OCI-LY3 (cell line): Measurements from ENCODE around the gene POLDIP2.
A peak's percentile ranks its signal among the peaks of the same experiment; 100 is the strongest.

Experiments used
- H2AFZ ChIP-seq: fragments of 200-600, 300-600 bp; shearing (Covaris generic); 2 replicates; pipeline ENCODE4 v1.6.0; 2014; ENCODE audit warnings: antibody characterized with exemption, low read depth, low read length
- H3K27ac ChIP-seq: fragments of 200-600, 300-600 bp; sonication (generic); 2 replicates; pipeline ENCODE4 v1.5.1; 2014; ENCODE audit warnings: mild to moderate bottlenecking, low read length, moderate library complexity, mixed read lengths
- H3K27me3 ChIP-seq: fragments of 200-600, 300-600 bp; sonication (generic); 2 replicates; pipeline ENCODE4 v1.6.1; 2014; ENCODE audit warnings: low read depth, low read length, mixed read lengths
- H3K36me3 ChIP-seq: fragments of 200-600, 300-600 bp; sonication (generic); replicated peaks from 2 replicates; pipeline ENCODE3; 2014; ENCODE audit warnings: low read depth, low read length, mixed read lengths
- H3K4me1 ChIP-seq: fragments of 300-600, 200-600 bp; sonication (generic); 2 replicates; pipeline ENCODE4 v1.6.1; 2014; ENCODE audit warnings: low read length, mixed read lengths
- H3K4me2 ChIP-seq: fragments of 200-600, 300-600 bp; sonication (generic); 2 replicates; pipeline ENCODE4 v1.6.1; 2014; ENCODE audit warnings: low read length, mixed read lengths
- H3K4me3 ChIP-seq: fragments of 300-600, 200-600 bp; sonication (generic); 2 replicates; pipeline ENCODE4 v1.5.1; 2014; ENCODE audit warnings: antibody characterized with exemption, mild to moderate bottlenecking, low read length, moderate library complexity
- H3K79me2 ChIP-seq: fragments of 300-600, 200-600 bp; shearing (Covaris generic); 2 replicates; pipeline ENCODE4 v1.6.1; 2014; ENCODE audit warnings: mild to moderate bottlenecking, low read length, mixed read lengths
- H3K9ac ChIP-seq: fragments of 300-600, 200-600 bp; shearing (Covaris generic); 2 replicates; pipeline ENCODE4 v1.6.0; 2014; ENCODE audit warnings: mild to moderate bottlenecking, low read length, moderate library complexity
- H3K9me3 ChIP-seq: fragments of 200-600, 300-600 bp; shearing (Covaris generic); 2 replicates; pipeline ENCODE4 v1.6.1; 2014; ENCODE audit warnings: low read length, mixed read lengths; ENCODE audit not compliant: insufficient read depth
- H4K20me1 ChIP-seq: fragments of 200-600, 300-600 bp; sonication (generic); 2 replicates; pipeline ENCODE4 v1.6.1; 2016; ENCODE audit warnings: low read length, mixed read lengths; ENCODE audit not compliant: insufficient read depth
- EZH2phosphoT487 ChIP-seq: fragments of 200-600 bp; shearing (Covaris generic); IDR thresholded peaks from 2 replicates; pipeline ENCODE4 v1.6.1; 2018; ENCODE audit warnings: antibody characterized with exemption, mixed run types, low read depth
- TF ChIP-seq, protein P1 (sequence below): fragments of 200-600, 300-600 bp; sonication (generic); IDR thresholded peaks from 2 replicates; pipeline ENCODE4 v1.5.1; 2014; ENCODE audit warnings: antibody characterized with exemption, low read length, low read depth

Gene POLDIP2

DNA sequence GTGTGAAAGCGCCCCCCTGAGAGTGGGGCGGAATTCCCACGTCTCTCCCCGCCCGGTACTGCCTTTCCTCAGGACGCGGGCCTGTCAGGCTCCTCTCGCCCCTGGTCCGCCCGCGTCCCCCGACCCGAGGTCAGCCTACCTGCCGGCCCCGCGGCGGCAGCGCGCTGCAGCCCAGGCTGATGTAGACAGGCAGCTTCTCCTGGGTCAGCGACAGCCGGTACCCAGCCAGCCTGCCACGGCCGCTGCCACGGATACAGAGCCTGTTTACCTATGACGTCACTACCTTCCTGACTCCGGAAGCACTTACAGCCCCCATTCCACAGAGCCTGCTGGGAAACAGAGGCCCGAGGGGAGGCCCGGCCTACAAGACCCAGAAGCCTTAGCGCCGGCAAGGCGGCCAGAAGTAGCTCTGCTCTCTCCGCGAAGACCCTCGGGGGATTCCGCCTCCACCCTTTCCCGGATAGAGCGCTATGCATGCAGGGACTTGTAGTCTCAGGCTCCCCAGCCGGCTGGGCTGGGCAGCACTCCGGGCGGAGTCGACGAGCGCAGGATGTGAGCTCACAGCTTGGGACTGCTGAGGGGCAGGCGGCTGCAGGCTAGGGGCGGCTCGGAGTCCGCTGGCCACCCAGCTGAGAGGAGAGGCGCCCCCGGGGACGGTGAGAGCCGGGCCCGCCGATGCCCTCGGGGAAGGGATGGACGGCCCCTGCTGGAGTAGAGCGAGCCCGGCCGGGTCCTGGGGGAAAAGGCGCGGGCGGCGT lies 21.9 kb downstream of the POLDIP2 start, which contains the start of the genes IFT20 and TNFAIP1:
TSS of gene IFT20 (minus strand) at position 272 of the 758 bp plus-strand sequence. CDS start 3,487 bp downstream, outside the sequence.
TSS of gene TNFAIP1 (plus strand) at position 561 of the 758 bp plus-strand sequence. CDS start 3,761 bp downstream, outside the sequence.
- Histone ChIP-seq H3K4me1 (peaks cover 15% of the 10 kb centered on the region), H3K27ac (peak within 1 kb of the TSS; percentile 24; the same call in 1 of the 2 replicates), H2AFZ (peak within 1 kb of the TSS; percentile 49; the same call in 1 of the 2 replicates), H3K9ac (peak within 1 kb of the TSS; percentile 80), H3K27me3 (no peaks in the 10 kb centered on the region), H3K79me2 (peaks cover 21% of the 10 kb centered on the region), H3K4me2 (peak within 1 kb of the TSS; percentile 97), H3K4me3 (peak within 1 kb of the TSS; percentile 82), H3K9me3 (no peaks in the 10 kb centered on the region), H4K20me1 (no peaks in the 10 kb centered on the region), H3K36me3 (peaks cover 2% of the 10 kb centered on the region)
- TF ChIP-seq, protein P1, sequence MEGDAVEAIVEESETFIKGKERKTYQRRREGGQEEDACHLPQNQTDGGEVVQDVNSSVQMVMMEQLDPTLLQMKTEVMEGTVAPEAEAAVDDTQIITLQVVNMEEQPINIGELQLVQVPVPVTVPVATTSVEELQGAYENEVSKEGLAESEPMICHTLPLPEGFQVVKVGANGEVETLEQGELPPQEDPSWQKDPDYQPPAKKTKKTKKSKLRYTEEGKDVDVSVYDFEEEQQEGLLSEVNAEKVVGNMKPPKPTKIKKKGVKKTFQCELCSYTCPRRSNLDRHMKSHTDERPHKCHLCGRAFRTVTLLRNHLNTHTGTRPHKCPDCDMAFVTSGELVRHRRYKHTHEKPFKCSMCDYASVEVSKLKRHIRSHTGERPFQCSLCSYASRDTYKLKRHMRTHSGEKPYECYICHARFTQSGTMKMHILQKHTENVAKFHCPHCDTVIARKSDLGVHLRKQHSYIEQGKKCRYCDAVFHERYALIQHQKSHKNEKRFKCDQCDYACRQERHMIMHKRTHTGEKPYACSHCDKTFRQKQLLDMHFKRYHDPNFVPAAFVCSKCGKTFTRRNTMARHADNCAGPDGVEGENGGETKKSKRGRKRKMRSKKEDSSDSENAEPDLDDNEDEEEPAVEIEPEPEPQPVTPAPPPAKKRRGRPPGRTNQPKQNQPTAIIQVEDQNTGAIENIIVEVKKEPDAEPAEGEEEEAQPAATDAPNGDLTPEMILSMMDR = no peak
- no peak for TF ChIP-seq EZH2phosphoT487

DNA sequence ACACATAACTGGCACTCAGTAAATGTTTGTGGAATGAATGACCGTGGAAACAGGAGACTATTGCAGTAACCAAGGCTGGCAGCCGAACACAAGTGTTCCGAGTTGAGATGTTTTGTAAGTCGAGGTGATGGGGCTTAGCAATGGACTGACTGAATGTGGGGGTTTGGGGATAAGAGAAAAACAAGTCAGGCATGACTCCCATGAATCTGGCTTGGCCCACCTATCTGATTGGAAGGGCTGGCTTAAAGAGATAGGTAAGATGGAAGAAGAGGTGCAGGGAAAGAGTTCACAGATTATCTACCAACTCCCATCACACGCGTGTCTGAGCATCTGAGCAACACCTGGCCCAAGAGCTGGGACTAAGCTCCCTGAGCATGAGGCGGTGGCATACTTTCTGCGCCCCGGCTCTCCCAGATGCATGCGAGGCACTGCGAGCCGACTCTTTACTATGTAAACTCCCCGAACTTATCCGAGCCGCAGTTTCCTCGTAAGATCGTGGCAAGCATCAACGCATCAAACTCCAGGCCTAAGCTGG lies 22.6 kb downstream of the POLDIP2 start:
- peaks cover 21% of the 10 kb centered on the region for H3K79me2 ChIP-seq
- H3K9me3 ChIP-seq = no peaks in the 10 kb centered on the region
- H3K4me2 ChIP-seq = peak overlapping the region; percentile 97
- peaks cover 15% of the 10 kb centered on the region for H3K4me1 ChIP-seq
- peak overlapping the region; percentile 53 for H3K9ac ChIP-seq
- H3K36me3 ChIP-seq = peaks cover 2% of the 10 kb centered on the region
- H3K4me3 ChIP-seq = peak overlapping the region; percentile 82
- H2AFZ ChIP-seq = peak overlapping the region; percentile 24; the same call in 1 of the 2 replicates
- H3K27me3 ChIP-seq = no peaks in the 10 kb centered on the region
- TF ChIP-seq, protein P1 = no peak
- no peak for TF ChIP-seq EZH2phosphoT487
- no peaks in the 10 kb centered on the region for H4K20me1 ChIP-seq
- H3K27ac ChIP-seq = no peak overlapping the region

DNA sequence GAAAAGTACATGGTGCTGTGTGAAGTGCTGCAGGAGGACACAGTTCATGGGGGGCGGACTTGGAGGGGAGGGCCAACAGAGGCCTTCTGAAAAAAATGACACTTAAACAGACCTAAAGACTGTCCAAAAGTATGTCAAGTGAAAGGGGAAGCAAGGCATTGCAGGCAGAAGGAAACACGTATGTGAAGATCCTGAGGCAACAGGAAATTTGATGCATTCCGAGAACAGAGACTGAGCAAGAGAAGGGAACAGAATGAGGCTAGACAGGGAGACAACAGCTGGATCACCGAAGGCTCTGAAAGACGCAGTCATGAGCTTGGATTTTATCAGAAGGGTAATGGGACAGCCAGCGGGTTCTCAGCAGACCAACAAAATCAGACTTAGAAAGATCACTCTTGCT lies 23.2 kb downstream of the POLDIP2 start:
- Histone ChIP-seq H3K27me3 (no peaks in the 10 kb centered on the region), H2AFZ (no peak overlapping the region), H3K79me2 (peaks cover 24% of the 10 kb centered on the region), H3K9me3 (no peaks in the 10 kb centered on the region), H3K9ac (peak overlapping the region; percentile 53), H3K4me3 (peak overlapping the region; percentile 82), H4K20me1 (no peaks in the 10 kb centered on the region), H3K27ac (no peak overlapping the region), H3K4me2 (peak overlapping the region; percentile 97), H3K36me3 (peaks cover 5% of the 10 kb centered on the region), H3K4me1 (peaks cover 15% of the 10 kb centered on the region)
- no peak for TF ChIP-seq EZH2phosphoT487
- TF ChIP-seq, protein P1 = no peak

DNA sequence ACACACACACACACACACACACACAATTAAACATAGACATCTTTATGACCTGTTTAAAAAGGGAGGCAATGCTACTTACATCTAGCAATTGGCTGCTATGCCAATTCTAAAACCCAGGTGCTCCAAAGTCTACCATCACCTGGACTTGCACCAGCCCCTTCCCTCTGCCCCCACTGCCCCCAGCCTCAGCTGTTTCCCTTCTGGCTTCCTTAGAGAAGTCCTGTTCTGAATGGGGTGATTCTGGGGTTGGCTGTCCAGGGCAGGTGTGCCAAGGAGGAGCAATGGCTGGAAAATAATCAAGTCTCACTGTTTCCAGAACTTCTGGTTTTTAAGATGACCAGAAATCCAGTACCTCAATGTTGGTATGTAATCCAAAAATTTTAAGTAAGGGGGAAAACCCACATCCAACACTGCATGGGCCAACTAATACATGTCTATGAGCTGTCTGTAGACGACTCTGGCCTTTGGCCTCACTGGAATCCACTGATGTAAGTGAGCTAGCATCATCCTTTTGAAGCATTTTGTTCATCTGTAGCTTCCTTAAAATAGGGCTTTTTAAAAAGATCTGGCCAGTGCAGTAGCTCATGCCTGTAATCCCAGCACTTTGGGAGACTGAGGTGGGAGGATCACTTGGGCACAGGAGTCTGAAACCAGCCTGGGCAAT lies 24.1 kb downstream of the POLDIP2 start:
- Histone ChIP-seq H3K36me3 (peaks cover 13% of the 10 kb centered on the region), H3K79me2 (peaks cover 32% of the 10 kb centered on the region), H2AFZ (no peak overlapping the region), H3K27ac (no peak overlapping the region), H3K9me3 (no peaks in the 10 kb centered on the region), H4K20me1 (no peaks in the 10 kb centered on the region), H3K4me1 (peaks cover 20% of the 10 kb centered on the region), H3K4me2 (no peak overlapping the region), H3K27me3 (no peaks in the 10 kb centered on the region), H3K4me3 (no peak overlapping the region), H3K9ac (no peak overlapping the region)
- TF ChIP-seq EZH2phosphoT487 = no peak
- TF ChIP-seq, protein P1 = no peak
